Esophagus muscularis mucosa (tissue), 3 donors: ENCODE results near the gene TFB1M.

Experiments
- CTCF ChIP-seq, 3 experiments: fragments of 200-600 bp in 2 of 3; fragments of 450-650 bp in 1 of 3; sonication (generic) in 2 of 3; IDR thresholded peaks; one replicate each; pipeline ENCODE4 v1.5.1; 2017 to 2019; ENCODE audit warnings: antibody characterized with exemption in 3 of 3, mild to moderate bottlenecking in 2 of 3, moderate library complexity in 1 of 3
- POLR2AphosphoS5 ChIP-seq, 2 donors: sonication (generic); formaldehyde crosslinking; IDR thresholded peaks; one replicate each; pipeline ENCODE4 v1.6.1; 2017; ENCODE audit warnings: antibody characterized with exemption in 2 of 2

DNA sequence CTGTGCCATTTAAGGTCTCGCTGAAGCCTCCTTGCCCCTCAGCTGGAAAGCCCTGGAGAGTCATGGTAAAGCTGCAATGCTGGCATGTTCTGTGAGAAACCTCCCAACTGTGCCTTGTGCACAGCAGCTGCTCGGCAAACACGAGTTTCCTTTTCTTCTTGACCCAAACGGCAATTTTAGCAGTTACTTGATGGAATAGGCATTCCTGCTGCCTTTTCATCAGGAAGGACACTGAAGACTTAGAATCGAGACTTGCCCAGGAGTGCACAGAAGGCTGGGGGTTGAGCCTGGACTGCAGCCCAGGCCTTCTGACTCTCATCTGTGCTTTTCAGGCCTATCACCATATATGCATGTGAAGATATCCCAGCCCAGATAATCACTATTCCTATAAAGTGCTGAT is 79.2 kb downstream of the TFB1M start:
- TF ChIP-seq POLR2AphosphoS5 (IDR thresholded peaks at IDR 0.05) (peak in 1 of 2 donors; percentile 11), CTCF (IDR thresholded peaks at IDR 0.05) (no peak)
